HepG2 (cell line): ENCODE results near the gene SALL4. TPM values are rescaled to one million over a fixed set of nuclear protein-coding genes. Genes with fewer than 3 reads are reported as not detected.

Experiments
- FOXA3 ChIP-seq: IDR thresholded peaks from 2 replicates; pipeline ENCODE4 v1.6.1; 2016; ENCODE audit warnings: missing genetic modification reagents, missing compliant biosample characterization
- MED1 ChIP-seq: sonication (generic); formaldehyde crosslinking; IDR thresholded peaks from 2 replicates; pipeline ENCODE4 v1.4.0; 2020; ENCODE audit warnings: missing genetic modification reagents
- PCBP2 ChIP-seq: fragments of 200-400 bp; formaldehyde crosslinking; optimal IDR thresholded peaks from 2 replicates; pipeline ENCODE3; 2018; ENCODE audit warnings: low read length, low read depth; ENCODE audit not compliant: poor library complexity, severe bottlenecking
- SMAD3 ChIP-seq: sonication (generic); formaldehyde crosslinking; IDR thresholded peaks from 2 replicates; pipeline ENCODE4 v1.4.0; 2020; ENCODE audit warnings: missing genetic modification reagents
- SMC3 ChIP-seq: IDR thresholded peaks from 2 replicates; pipeline ENCODE4 v1.6.1; 2011; ENCODE audit warnings: low read length, improper control_type of control experiment
- ZNF292 ChIP-seq: sonication (generic); formaldehyde crosslinking; IDR thresholded peaks from 2 replicates; pipeline ENCODE4 v1.8.1; 2022; ENCODE audit warnings: mild to moderate bottlenecking, low read depth, missing genetic modification reagents, borderline replicate concordance
- ZNF350 ChIP-seq: sonication (generic); formaldehyde crosslinking; IDR thresholded peaks from 2 replicates; pipeline ENCODE4 v1.4.0; 2020; ENCODE audit warnings: mild to moderate bottlenecking, low read depth, missing genetic modification reagents, borderline replicate concordance
- ZNF367 ChIP-seq: sonication (generic); formaldehyde crosslinking; IDR thresholded peaks from 2 replicates; pipeline ENCODE4 v1.4.0; 2020; ENCODE audit warnings: missing genetic modification reagents, borderline replicate concordance
- ZNF432 ChIP-seq: sonication (generic); formaldehyde crosslinking; IDR thresholded peaks from 2 replicates; pipeline ENCODE4 v1.5.0; 2020; ENCODE audit warnings: missing genetic modification reagents, mild to moderate bottlenecking, borderline replicate concordance
- ZNF660 ChIP-seq: sonication (generic); formaldehyde crosslinking; IDR thresholded peaks from 2 replicates; pipeline ENCODE4 v1.5.1; 2020; ENCODE audit warnings: mild to moderate bottlenecking, low read depth, missing genetic modification reagents, borderline replicate concordance
- ZNF790 ChIP-seq: sonication (generic); formaldehyde crosslinking; IDR thresholded peaks from 2 replicates; pipeline ENCODE4 v1.8.0; 2022; ENCODE audit warnings: missing genetic modification reagents, mild to moderate bottlenecking, borderline replicate concordance
- polyA plus RNA-seq, 8 experiments: library from polyadenylated mRNA; depleted of rRNA in 3 of 8; stranded (reverse) in 7 of 8; unstranded in 1 of 8; fragments of >200 nt; fragmentation: Illumina TruSeq in 4 of 8; extraction: Trizol in 4 of 8; gene quantifications; 2 replicates each; pipeline versions ENCODE4 v1.2.1 to v1.2.3, GENCODE V29; 2011 to 2016; ENCODE audit warnings: low read depth in 4 of 8, missing spikeins in 1 of 8, mixed read lengths in 1 of 8; ENCODE audit not compliant: insufficient read depth in 1 of 8
- total RNA-seq, 5 experiments: library from RNA; depleted of rRNA; stranded (reverse); fragments of >200 nt; fragmentation: Illumina TruSeq; extraction: Trizol; gene quantifications; 2 replicates each; pipeline ENCODE4 v1.2.3, GENCODE V29; 2016; ENCODE audit warnings: low read depth in 1 of 5
- TF ChIP-seq, protein P1 (sequence below): sonication (generic); formaldehyde crosslinking; IDR thresholded peaks from 2 replicates; pipeline ENCODE4 v1.4.0; 2020; ENCODE audit warnings: missing genetic modification reagents
- TF ChIP-seq, protein P2 (sequence below): sonication (generic); formaldehyde crosslinking; IDR thresholded peaks from 2 replicates; pipeline ENCODE4 v1.4.0; 2020; ENCODE audit warnings: missing genetic modification reagents
- TF ChIP-seq, protein P3 (sequence below): sonication (generic); formaldehyde crosslinking; IDR thresholded peaks from 2 replicates; pipeline ENCODE4 v1.9.0; 2021; ENCODE audit warnings: missing genetic modification reagents, borderline replicate concordance
- TF ChIP-seq, protein P4 (sequence below): sonication (generic); formaldehyde crosslinking; IDR thresholded peaks from 2 replicates; pipeline ENCODE4 v1.4.0; 2020; ENCODE audit warnings: mild to moderate bottlenecking, missing genetic modification reagents

Gene SALL4
- total and polyA plus RNA-seq, 2 of the 13 experiments (the other 11 are each of a cell fraction or from before 2014, with no cell fraction given): 0.33 to 1.8 TPM

DNA sequence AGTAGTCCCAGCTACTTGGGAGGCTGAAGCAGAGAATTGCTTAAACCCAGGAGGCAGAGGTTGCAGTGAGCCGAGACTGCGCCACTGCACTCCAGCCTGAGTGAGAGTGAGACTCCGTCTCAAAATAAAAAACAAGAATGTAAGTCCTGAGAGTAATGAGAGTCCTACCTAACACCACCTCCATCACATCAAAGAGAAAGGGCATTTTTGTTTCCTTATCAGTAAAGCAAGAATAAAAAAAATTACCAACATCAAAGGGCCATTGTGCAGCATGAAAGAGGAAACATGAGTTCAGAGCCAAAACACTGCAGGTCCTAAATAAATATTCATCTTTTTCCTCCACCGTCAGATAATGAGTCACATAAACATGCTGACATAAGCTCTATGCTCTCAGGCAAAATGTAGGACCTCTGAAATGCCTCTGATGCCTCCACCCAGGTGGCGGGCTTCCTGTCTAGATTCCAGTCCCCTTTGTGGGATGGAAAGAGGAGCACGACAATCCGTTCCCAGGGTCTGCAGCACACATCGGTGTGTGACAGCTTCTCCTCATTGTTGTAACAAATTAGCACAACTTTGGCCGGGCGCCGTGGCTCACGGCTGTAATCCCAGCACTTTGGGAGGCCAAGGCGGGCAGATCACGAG is 41.3 kb downstream of the SALL4 start (continued):
- TF ChIP-seq ZNF292 (peak; percentile 47; the same call in 1 of the 2 replicates), PCBP2 (no peak), ZNF660 (CRISPR knock-in tag) (no peak), SMAD3 (CRISPR knock-in tag) (no peak), SMC3 (no peak), FOXA3 (CRISPR knock-in tag) (peak; percentile 90), MED1 (peak; percentile 82), ZNF790 (CRISPR knock-in tag) (no peak), ZNF432 (CRISPR knock-in tag) (no peak), ZNF350 (CRISPR knock-in tag) (no peak; the same call in 1 of the 2 replicates), ZNF367 (no peak)
- TF ChIP-seq, protein P1, sequence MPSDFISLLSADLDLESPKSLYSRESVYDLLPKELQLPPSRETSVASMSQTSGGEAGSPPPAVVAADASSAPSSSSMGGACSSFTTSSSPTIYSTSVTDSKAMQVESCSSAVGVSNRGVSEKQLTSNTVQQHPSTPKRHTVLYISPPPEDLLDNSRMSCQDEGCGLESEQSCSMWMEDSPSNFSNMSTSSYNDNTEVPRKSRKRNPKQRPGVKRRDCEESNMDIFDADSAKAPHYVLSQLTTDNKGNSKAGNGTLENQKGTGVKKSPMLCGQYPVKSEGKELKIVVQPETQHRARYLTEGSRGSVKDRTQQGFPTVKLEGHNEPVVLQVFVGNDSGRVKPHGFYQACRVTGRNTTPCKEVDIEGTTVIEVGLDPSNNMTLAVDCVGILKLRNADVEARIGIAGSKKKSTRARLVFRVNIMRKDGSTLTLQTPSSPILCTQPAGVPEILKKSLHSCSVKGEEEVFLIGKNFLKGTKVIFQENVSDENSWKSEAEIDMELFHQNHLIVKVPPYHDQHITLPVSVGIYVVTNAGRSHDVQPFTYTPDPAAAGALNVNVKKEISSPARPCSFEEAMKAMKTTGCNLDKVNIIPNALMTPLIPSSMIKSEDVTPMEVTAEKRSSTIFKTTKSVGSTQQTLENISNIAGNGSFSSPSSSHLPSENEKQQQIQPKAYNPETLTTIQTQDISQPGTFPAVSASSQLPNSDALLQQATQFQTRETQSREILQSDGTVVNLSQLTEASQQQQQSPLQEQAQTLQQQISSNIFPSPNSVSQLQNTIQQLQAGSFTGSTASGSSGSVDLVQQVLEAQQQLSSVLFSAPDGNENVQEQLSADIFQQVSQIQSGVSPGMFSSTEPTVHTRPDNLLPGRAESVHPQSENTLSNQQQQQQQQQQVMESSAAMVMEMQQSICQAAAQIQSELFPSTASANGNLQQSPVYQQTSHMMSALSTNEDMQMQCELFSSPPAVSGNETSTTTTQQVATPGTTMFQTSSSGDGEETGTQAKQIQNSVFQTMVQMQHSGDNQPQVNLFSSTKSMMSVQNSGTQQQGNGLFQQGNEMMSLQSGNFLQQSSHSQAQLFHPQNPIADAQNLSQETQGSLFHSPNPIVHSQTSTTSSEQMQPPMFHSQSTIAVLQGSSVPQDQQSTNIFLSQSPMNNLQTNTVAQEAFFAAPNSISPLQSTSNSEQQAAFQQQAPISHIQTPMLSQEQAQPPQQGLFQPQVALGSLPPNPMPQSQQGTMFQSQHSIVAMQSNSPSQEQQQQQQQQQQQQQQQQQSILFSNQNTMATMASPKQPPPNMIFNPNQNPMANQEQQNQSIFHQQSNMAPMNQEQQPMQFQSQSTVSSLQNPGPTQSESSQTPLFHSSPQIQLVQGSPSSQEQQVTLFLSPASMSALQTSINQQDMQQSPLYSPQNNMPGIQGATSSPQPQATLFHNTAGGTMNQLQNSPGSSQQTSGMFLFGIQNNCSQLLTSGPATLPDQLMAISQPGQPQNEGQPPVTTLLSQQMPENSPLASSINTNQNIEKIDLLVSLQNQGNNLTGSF (CRISPR knock-in tag): no peak
- TF ChIP-seq, protein P2, sequence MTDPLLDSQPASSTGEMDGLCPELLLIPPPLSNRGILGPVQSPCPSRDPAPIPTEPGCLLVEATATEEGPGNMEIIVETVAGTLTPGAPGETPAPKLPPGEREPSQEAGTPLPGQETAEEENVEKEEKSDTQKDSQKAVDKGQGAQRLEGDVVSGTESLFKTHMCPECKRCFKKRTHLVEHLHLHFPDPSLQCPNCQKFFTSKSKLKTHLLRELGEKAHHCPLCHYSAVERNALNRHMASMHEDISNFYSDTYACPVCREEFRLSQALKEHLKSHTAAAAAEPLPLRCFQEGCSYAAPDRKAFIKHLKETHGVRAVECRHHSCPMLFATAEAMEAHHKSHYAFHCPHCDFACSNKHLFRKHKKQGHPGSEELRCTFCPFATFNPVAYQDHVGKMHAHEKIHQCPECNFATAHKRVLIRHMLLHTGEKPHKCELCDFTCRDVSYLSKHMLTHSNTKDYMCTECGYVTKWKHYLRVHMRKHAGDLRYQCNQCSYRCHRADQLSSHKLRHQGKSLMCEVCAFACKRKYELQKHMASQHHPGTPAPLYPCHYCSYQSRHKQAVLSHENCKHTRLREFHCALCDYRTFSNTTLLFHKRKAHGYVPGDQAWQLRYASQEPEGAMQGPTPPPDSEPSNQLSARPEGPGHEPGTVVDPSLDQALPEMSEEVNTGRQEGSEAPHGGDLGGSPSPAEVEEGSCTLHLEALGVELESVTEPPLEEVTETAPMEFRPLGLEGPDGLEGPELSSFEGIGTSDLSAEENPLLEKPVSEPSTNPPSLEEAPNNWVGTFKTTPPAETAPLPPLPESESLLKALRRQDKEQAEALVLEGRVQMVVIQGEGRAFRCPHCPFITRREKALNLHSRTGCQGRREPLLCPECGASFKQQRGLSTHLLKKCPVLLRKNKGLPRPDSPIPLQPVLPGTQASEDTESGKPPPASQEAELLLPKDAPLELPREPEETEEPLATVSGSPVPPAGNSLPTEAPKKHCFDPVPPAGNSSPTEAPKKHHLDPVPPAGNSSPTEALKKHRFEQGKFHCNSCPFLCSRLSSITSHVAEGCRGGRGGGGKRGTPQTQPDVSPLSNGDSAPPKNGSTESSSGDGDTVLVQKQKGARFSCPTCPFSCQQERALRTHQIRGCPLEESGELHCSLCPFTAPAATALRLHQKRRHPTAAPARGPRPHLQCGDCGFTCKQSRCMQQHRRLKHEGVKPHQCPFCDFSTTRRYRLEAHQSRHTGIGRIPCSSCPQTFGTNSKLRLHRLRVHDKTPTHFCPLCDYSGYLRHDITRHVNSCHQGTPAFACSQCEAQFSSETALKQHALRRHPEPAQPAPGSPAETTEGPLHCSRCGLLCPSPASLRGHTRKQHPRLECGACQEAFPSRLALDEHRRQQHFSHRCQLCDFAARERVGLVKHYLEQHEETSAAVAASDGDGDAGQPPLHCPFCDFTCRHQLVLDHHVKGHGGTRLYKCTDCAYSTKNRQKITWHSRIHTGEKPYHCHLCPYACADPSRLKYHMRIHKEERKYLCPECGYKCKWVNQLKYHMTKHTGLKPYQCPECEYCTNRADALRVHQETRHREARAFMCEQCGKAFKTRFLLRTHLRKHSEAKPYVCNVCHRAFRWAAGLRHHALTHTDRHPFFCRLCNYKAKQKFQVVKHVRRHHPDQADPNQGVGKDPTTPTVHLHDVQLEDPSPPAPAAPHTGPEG (CRISPR knock-in tag): no peak
- TF ChIP-seq, protein P3, sequence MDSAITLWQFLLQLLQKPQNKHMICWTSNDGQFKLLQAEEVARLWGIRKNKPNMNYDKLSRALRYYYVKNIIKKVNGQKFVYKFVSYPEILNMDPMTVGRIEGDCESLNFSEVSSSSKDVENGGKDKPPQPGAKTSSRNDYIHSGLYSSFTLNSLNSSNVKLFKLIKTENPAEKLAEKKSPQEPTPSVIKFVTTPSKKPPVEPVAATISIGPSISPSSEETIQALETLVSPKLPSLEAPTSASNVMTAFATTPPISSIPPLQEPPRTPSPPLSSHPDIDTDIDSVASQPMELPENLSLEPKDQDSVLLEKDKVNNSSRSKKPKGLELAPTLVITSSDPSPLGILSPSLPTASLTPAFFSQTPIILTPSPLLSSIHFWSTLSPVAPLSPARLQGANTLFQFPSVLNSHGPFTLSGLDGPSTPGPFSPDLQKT (CRISPR knock-in tag): no peak
- TF ChIP-seq, protein P4, sequence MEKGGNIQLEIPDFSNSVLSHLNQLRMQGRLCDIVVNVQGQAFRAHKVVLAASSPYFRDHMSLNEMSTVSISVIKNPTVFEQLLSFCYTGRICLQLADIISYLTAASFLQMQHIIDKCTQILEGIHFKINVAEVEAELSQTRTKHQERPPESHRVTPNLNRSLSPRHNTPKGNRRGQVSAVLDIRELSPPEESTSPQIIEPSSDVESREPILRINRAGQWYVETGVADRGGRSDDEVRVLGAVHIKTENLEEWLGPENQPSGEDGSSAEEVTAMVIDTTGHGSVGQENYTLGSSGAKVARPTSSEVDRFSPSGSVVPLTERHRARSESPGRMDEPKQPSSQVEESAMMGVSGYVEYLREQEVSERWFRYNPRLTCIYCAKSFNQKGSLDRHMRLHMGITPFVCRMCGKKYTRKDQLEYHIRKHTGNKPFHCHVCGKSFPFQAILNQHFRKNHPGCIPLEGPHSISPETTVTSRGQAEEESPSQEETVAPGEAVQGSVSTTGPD (CRISPR knock-in tag): no peak
